DLD1 (cell line): Measurements from ENCODE around the gene EVC2.

Experiments used
- in situ Hi-C: cut with HindIII; loops from 2 replicates; pipeline ENCODE4 v1.10.0; 2017; ENCODE audit warnings: low sequenced_read_pairs

EVC2 gene

GRCh38 chr4:5712517-5712916 lies 4.2 kb upstream of the EVC2 start:
- in situ Hi-C loops, result no loop called here

- in situ Hi-C loops, result no loop called here
Observed at GRCh38 chr4:5711479-5712184, 3.3 kb upstream of the EVC2 start.

GRCh38 chr4:5710961-5711478 lies 2.7 kb upstream of the EVC2 start, which contains the start of gene EVC:
Gene EVC, plus strand, starts transcription at chr4:5711201. Its CDS starts 180 bp downstream, at chr4:5711381.
- in situ Hi-C loops, result no loop called here

GRCh38 chr4:5710065-5710960 lies 2.0 kb upstream of the EVC2 start:
- in situ Hi-C loops, result no loop called here

GRCh38 chr4:5709207-5709575 lies 832 bp upstream of the EVC2 start:
- in situ Hi-C loops, result no loop called here

- in situ Hi-C loops, result no loop called here
Observed at GRCh38 chr4:5707778-5708448, 446 bp downstream of the EVC2 start.

- in situ Hi-C loops, result no loop called here
Observed at GRCh38 chr4:5707366-5707765, 993 bp downstream of the EVC2 start.

GRCh38 chr4:5706486-5707290 lies 1.7 kb downstream of the EVC2 start:
- in situ Hi-C loops, result no loop called here

- in situ Hi-C loops, result no loop called here
Observed at GRCh38 chr4:5705647-5706320, 2.6 kb downstream of the EVC2 start.

- in situ Hi-C loops, result no loop called here
Observed at GRCh38 chr4:5704276-5704675, 4.1 kb downstream of the EVC2 start.

GRCh38 chr4:5703831-5704230 lies 4.5 kb downstream of the EVC2 start:
- in situ Hi-C loops, result no loop called here

GRCh38 chr4:5701971-5702370 lies 6.4 kb downstream of the EVC2 start:
- in situ Hi-C loops, result no loop called here

GRCh38 chr4:5700459-5700858 lies 7.9 kb downstream of the EVC2 start:
- in situ Hi-C loops, result no loop called here

GRCh38 chr4:5696341-5696740 lies 12.0 kb downstream of the EVC2 start:
- in situ Hi-C loops, result no loop called here

GRCh38 chr4:5693871-5694270 lies 14.5 kb downstream of the EVC2 start:
- in situ Hi-C loops, result no loop called here

- in situ Hi-C loops, result no loop called here
Observed at GRCh38 chr4:5691491-5692132, 16.7 kb downstream of the EVC2 start.

- in situ Hi-C loops, result loop anchor here (5.0 kb wide), 1 partner anchor 93 kb away; no protein-coding TSS in a partner anchor
Observed at GRCh38 chr4:5689065-5689464, 19.3 kb downstream of the EVC2 start.

GRCh38 chr4:5686338-5686737 lies 22.0 kb downstream of the EVC2 start:
- in situ Hi-C loops, result loop anchor here (5.0 kb wide), 1 partner anchor 96 kb away; no protein-coding TSS in a partner anchor

- in situ Hi-C loops, result loop anchor here (5.0 kb wide), 1 partner anchor 97 kb away; no protein-coding TSS in a partner anchor
Observed at GRCh38 chr4:5685296-5685695, 23.1 kb downstream of the EVC2 start.
